PC-3 (cell line): ENCODE data around the gene KDM6B. TPM values are rescaled to one million over a fixed set of nuclear protein-coding genes. Genes with fewer than 3 reads are reported as not detected.

ENCODE experiments used
- ATAC-seq: fragments of 200-7000 bp; cut with Tn5 transposase; 2 replicates; pipeline ENCODE4 v1.9.1; 2020; ENCODE audit warnings: mild to moderate bottlenecking, moderate library complexity
- BruUV-seq: library from RNA; stranded (reverse); fragments of 400-500 nt; replicated peaks from 2 replicates; lab custom pipeline; 2021; lab: Mats Ljungman, UMichigan
- CTCF ChIA-PET: fragments of 300-600 bp; sonication (Branson Sonifier 250); formaldehyde crosslinking; loops from one replicate; lab custom pipeline; 2022; ENCODE audit warnings: antibody characterized with exemption; lab: Charles Lee
- POLR2A ChIA-PET: fragments of 300-600 bp; sonication (Branson Sonifier 250); formaldehyde crosslinking; loops from one replicate; lab custom pipeline; 2022; ENCODE audit warnings: antibody characterized with exemption; ENCODE audit not compliant: unreplicated experiment; lab: Charles Lee
- DNase-seq: peaks from one replicate; pipeline ENCODE4 v3.0.0-alpha.2; 2015
- H2AFZ ChIP-seq: fragments of 300-600 bp; sonication (generic); 2 replicates; pipeline ENCODE4 v1.6.0; 2016; ENCODE audit warnings: antibody characterized with exemption, low read length
- H3F3A ChIP-seq: fragments of 300-600 bp; sonication (generic); one replicate; pipeline ENCODE4 v1.6.0; 2017; ENCODE audit warnings: antibody characterized with exemption, low read length, control low read depth, mild to moderate bottlenecking; ENCODE audit not compliant: unreplicated experiment
- H3K27ac ChIP-seq: fragments of 300-600 bp; sonication (generic); 2 replicates; pipeline ENCODE4 v1.5.1; 2016; ENCODE audit warnings: mild to moderate bottlenecking, low read length
- H3K27me3 ChIP-seq: fragments of 300-600 bp; sonication (generic); 2 replicates; pipeline ENCODE4 v1.6.1; 2016; ENCODE audit warnings: low read length, mixed read lengths
- H3K36me3 ChIP-seq: fragments of 300-600 bp; sonication (generic); 2 replicates; pipeline ENCODE4 v1.6.1; 2016; ENCODE audit warnings: low read depth, mixed run types, low read length, mixed read lengths
- H3K4me1 ChIP-seq: fragments of 300-600 bp; sonication (generic); 2 replicates; pipeline ENCODE4 v1.5.1; 2016; ENCODE audit warnings: low read length; ENCODE audit not compliant: insufficient read depth
- H3K4me2 ChIP-seq: fragments of 300-600 bp; sonication (generic); 2 replicates; pipeline ENCODE4 v1.6.0; 2016; ENCODE audit warnings: low read length
- H3K4me3 ChIP-seq: fragments of 300-600 bp; sonication (generic); 2 replicates; pipeline ENCODE4 v1.5.1; 2016; ENCODE audit warnings: mild to moderate bottlenecking, low read length, mixed read lengths
- H3K79me2 ChIP-seq: fragments of 300-600 bp; sonication (generic); 2 replicates; pipeline ENCODE4 v1.6.1; 2017; ENCODE audit warnings: low read length, mixed read lengths
- H3K9ac ChIP-seq: fragments of 300-600 bp; sonication (generic); 2 replicates; pipeline ENCODE4 v1.6.0; 2016; ENCODE audit warnings: mild to moderate bottlenecking, low read length
- H3K9me2 ChIP-seq: fragments of 300-600 bp; sonication (generic); replicated peaks from 2 replicates; pipeline ENCODE4 v1.6.1; 2016; ENCODE audit warnings: mixed run types, low read length, mixed read lengths
- H3K9me3 ChIP-seq: fragments of 300-600 bp; sonication (generic); 2 replicates; pipeline ENCODE4 v1.6.1; 2016; ENCODE audit warnings: low read length, mixed read lengths
- H4K20me1 ChIP-seq: fragments of 300-600 bp; sonication (generic); 2 replicates; pipeline ENCODE4 v1.6.1; 2016; ENCODE audit warnings: low read length, mixed read lengths
- CTCF ChIP-seq: fragments of 300-600 bp; sonication (generic); conservative IDR thresholded peaks from 2 replicates; pipeline ENCODE4 v1.5.1; 2017; ENCODE audit warnings: antibody characterized with exemption, low read depth, mild to moderate bottlenecking, low read length
- EZH2 ChIP-seq: fragments of 300-600 bp; sonication (generic); IDR thresholded peaks from one replicate; pipeline ENCODE4 v1.6.1; 2017; ENCODE audit warnings: antibody characterized with exemption, mild to moderate bottlenecking, low read length; ENCODE audit not compliant: unreplicated experiment
- EZH2phosphoT487 ChIP-seq: fragments of 300-600 bp; sonication (generic); IDR thresholded peaks from 2 replicates; pipeline ENCODE4 v1.6.1; 2018; ENCODE audit warnings: mild to moderate bottlenecking, antibody characterized with exemption, low read length, borderline replicate concordance
- intact Hi-C: fragments of 100-400 bp; cut with micrococcal nuclease; formaldehyde crosslinking; loops from 2 replicates; pipeline ENCODE4 v1.9.0; 2023
- total RNA-seq: library from RNA; depleted of rRNA; stranded (reverse); fragments of >200 nt; gene quantifications from 2 replicates; pipeline ENCODE4 v1.2.3, GENCODE V29; 2014

The KDM6B gene
- total RNA-seq, 1 experiment from 2014 or later, result 3.2 TPM

- Histone ChIP-seq H3F3A (no peaks in the 10 kb centered on the region), H3K9me2 (no peaks in the 10 kb centered on the region), H3K79me2 (peaks cover 18% of the 10 kb centered on the region), H3K27ac (no peak overlapping the region), H3K4me2 (no peak overlapping the region), H3K4me3 (no peak overlapping the region), H3K36me3 (peaks cover 8% of the 10 kb centered on the region; the same call in 1 of the 2 replicates), H3K9ac (no peak overlapping the region), H3K27me3 (no peaks in the 10 kb centered on the region), H3K9me3 (no peaks in the 10 kb centered on the region), H2AFZ (no peak overlapping the region), H3K4me1 (peaks cover 18% of the 10 kb centered on the region), H4K20me1 (no peaks in the 10 kb centered on the region)
- ChIA-PET POLR2A (no interaction called here), CTCF (no interaction called here)
- no peak for ATAC-seq
- TF ChIP-seq EZH2, result no peak
- TF ChIP-seq EZH2phosphoT487, result no peak
- TF ChIP-seq CTCF, result no peak
- DNase-seq, result no peak
- BruUV-seq, result no TSS peak
- intact Hi-C loops, result no loop called here
These were observed 18.2 kb downstream of the KDM6B start for GRCh38 chr17:7852262-7852670.

- intact Hi-C loops, result no loop called here
- H3K36me3 ChIP-seq, result peaks cover 8% of the 10 kb centered on the region; the same call in 1 of the 2 replicates
- H3K9ac ChIP-seq, result no peak overlapping the region
- ChIA-PET POLR2A (no interaction called here), CTCF (no interaction called here)
- H3K9me2 ChIP-seq, result no peaks in the 10 kb centered on the region
- H3K4me1 ChIP-seq, result peaks cover 18% of the 10 kb centered on the region
- TF ChIP-seq EZH2 (no peak), CTCF (no peak), EZH2phosphoT487 (no peak)
- H2AFZ ChIP-seq, result no peak overlapping the region
- DNase-seq (no peak), ATAC-seq (no peak)
- H3K79me2 ChIP-seq, result peaks cover 21% of the 10 kb centered on the region
- H3K4me2 ChIP-seq, result no peak overlapping the region
- H3K4me3 ChIP-seq, result no peak overlapping the region
- no peaks in the 10 kb centered on the region for H3K9me3 ChIP-seq
- no peaks in the 10 kb centered on the region for H3K27me3 ChIP-seq
- BruUV-seq, result no TSS peak
- H4K20me1 ChIP-seq, result no peaks in the 10 kb centered on the region
- H3K27ac ChIP-seq, result no peak overlapping the region
- H3F3A ChIP-seq, result no peaks in the 10 kb centered on the region
These were observed 19.1 kb downstream of the KDM6B start for GRCh38 chr17:7852919-7853690.

- Histone ChIP-seq H4K20me1 (no peaks in the 10 kb centered on the region), H3K79me2 (peaks cover 26% of the 10 kb centered on the region), H3F3A (no peaks in the 10 kb centered on the region), H3K9me2 (no peaks in the 10 kb centered on the region), H3K4me2 (no peak overlapping the region), H3K27ac (no peak overlapping the region), H3K27me3 (no peaks in the 10 kb centered on the region), H3K36me3 (peaks cover 8% of the 10 kb centered on the region; the same call in 1 of the 2 replicates), H3K9me3 (no peaks in the 10 kb centered on the region), H3K4me3 (no peak overlapping the region), H3K9ac (no peak overlapping the region), H3K4me1 (peaks cover 18% of the 10 kb centered on the region), H2AFZ (no peak overlapping the region)
- BruUV-seq, result no TSS peak
- DNase-seq (no peak), ATAC-seq (no peak)
- no peak for TF ChIP-seq EZH2phosphoT487
- no peak for TF ChIP-seq EZH2
- no peak for TF ChIP-seq CTCF
- ChIA-PET POLR2A (no interaction called here), CTCF (no interaction called here)
- intact Hi-C loops, result no loop called here
These were observed 19.6 kb downstream of the KDM6B start for GRCh38 chr17:7853691-7854038.
